CD4-positive, alpha-beta T cell (primary cell): ENCODE measurements around the gene SRPK2. TPM values are rescaled to one million over a fixed set of nuclear protein-coding genes. Genes with fewer than 3 reads are reported as not detected.

Experiments used
- ATAC-seq: fragments of 200-7000 bp; cut with Tn5 transposase; one replicate; pipeline ENCODE4 v1.10.0; 2022; ENCODE audit warnings: mild to moderate bottlenecking; ENCODE audit not compliant: poor library complexity
- CTCF ChIA-PET: fragments of 350-600 bp; sonication (Branson Sonifier 250); formaldehyde crosslinking; loops from one replicate; lab custom pipeline; 2021; ENCODE audit warnings: antibody characterized with exemption, inconsistent platforms; lab: Charles Lee
- POLR2A ChIA-PET: fragments of 350-600 bp; sonication (Branson Sonifier 250); formaldehyde crosslinking; loops from one replicate; lab custom pipeline; 2021; ENCODE audit warnings: antibody characterized with exemption, inconsistent platforms; lab: Charles Lee
- DNase-seq, 14 experiments: peaks; one replicate each; pipeline ENCODE4 v3.0.0-alpha.2; 2013 to 2020; ENCODE audit warnings: mixed read lengths in 2 of 14
- H3K27ac ChIP-seq, 2 donors: one replicate each; pipeline versions ENCODE4 v1.5.1 to v1.7.0; 2013; ENCODE audit warnings: low read length in 2 of 2, low read depth in 1 of 2, mild to moderate bottlenecking in 1 of 2
- H3K27me3 ChIP-seq, 2 experiments: 1 replicate in 1 of 2; 2 replicates in 1 of 2; pipeline versions ENCODE4 v1.6.1 to v1.7.0; 2013; ENCODE audit warnings: low read length in 2 of 2, control low read depth in 1 of 2, mild to moderate bottlenecking in 1 of 2, moderate library complexity in 1 of 2; ENCODE audit not compliant: insufficient read depth in 2 of 2, control insufficient read depth in 1 of 2
- H3K36me3 ChIP-seq: one replicate; pipeline ENCODE4 v1.6.1; 2013; ENCODE audit warnings: low read length, control low read depth; ENCODE audit not compliant: insufficient read depth
- H3K4me1 ChIP-seq: one replicate; pipeline ENCODE4 v1.6.1; 2013; ENCODE audit warnings: low read length, control low read depth; ENCODE audit not compliant: insufficient read depth
- H3K4me3 ChIP-seq: one replicate; pipeline ENCODE4 v1.5.1; 2013; ENCODE audit warnings: mild to moderate bottlenecking, low read length, moderate library complexity
- H3K9me3 ChIP-seq, 2 experiments: 1 replicate in 1 of 2; 2 replicates in 1 of 2; pipeline versions ENCODE4 v1.6.1 to v1.7.0; 2013; ENCODE audit warnings: low read length in 2 of 2, mild to moderate bottlenecking in 2 of 2, control low read depth in 1 of 2, moderate library complexity in 1 of 2; ENCODE audit not compliant: control insufficient read depth in 1 of 2, insufficient read depth in 1 of 2
- H3K27ac Mint-ChIP-seq: one replicate; pipeline ENCODE4 v1.8.0; 2020; ENCODE audit warnings: mixed read lengths
- H3K27me3 Mint-ChIP-seq: one replicate; pipeline ENCODE4 v1.8.0; 2021; ENCODE audit warnings: mixed read lengths
- H3K36me3 Mint-ChIP-seq: one replicate; pipeline ENCODE4 v1.8.0; 2021; ENCODE audit warnings: low read depth, mixed read lengths
- H3K4me1 Mint-ChIP-seq: one replicate; pipeline ENCODE4 v1.8.0; 2021; ENCODE audit warnings: low read depth, mixed read lengths
- H3K4me3 Mint-ChIP-seq: one replicate; pipeline ENCODE4 v1.8.0; 2020; ENCODE audit warnings: mild to moderate bottlenecking, mixed read lengths
- H3K9me3 Mint-ChIP-seq: one replicate; pipeline ENCODE4 v1.8.0; 2020; ENCODE audit warnings: mixed read lengths
- CTCF ChIP-seq: fragments of 200-600 bp; IDR thresholded peaks from one replicate; pipeline ENCODE4 v1.8.0; 2022; ENCODE audit warnings: antibody characterized with exemption, mild to moderate bottlenecking
- intact Hi-C, 2 experiments: fragments of 100-400 bp; cut with DNase I in 1 of 2; cut with micrococcal nuclease in 1 of 2; formaldehyde crosslinking; loops; one replicate each; pipeline versions ENCODE4 v1.15.1 to v1.9.0; 2023 to 2025; cut with DNase I, micrococcal nuclease
- total RNA-seq, 174 experiments: library from RNA in 2 of 174; stranded (reverse) in 2 of 174; gene quantifications; one replicate each; pipeline ENCODE4 v1.2.3 and lab custom pipeline; 2021 to 2026

The SRPK2 gene
- total RNA-seq, 2 experiments from 2014 or later, result 39.9 to 40.9 TPM

GRCh38 chr7:105323366-105323765 is 65.4 kb downstream of the SRPK2 start:
- Histone ChIP-seq H3K9me3 (peaks cover 0 to 4% of the 10 kb centered on the region in 2 experiments), H3K27me3 (no peaks in the 10 kb centered on the region), H3K4me1 (peaks cover 2% of the 10 kb centered on the region), H3K27ac (no peak overlapping the region), H3K4me3 (no peak overlapping the region), H3K36me3 (no peaks in the 10 kb centered on the region)
- H3K4me1 Mint-ChIP-seq, result peaks cover 80% of the 10 kb centered on the region
- H3K9me3 Mint-ChIP-seq, result no peaks in the 10 kb centered on the region
- no peak overlapping the region for H3K27ac Mint-ChIP-seq
- no peaks in the 10 kb centered on the region for H3K27me3 Mint-ChIP-seq
- H3K36me3 Mint-ChIP-seq, result peaks cover 18% of the 10 kb centered on the region
- POLR2A ChIA-PET, result no interaction called here
- DNase-seq, result no peak
- ATAC-seq, result no peak
- peak overlapping the region; percentile 6 for H3K4me3 Mint-ChIP-seq
- CTCF ChIA-PET, result no interaction called here
- no peak for TF ChIP-seq CTCF
- intact Hi-C loops, result no loop called here

- ChIA-PET CTCF (no interaction called here), POLR2A (interaction anchor here (0.6 kb wide), 1 partner anchor 246 kb away, joined by 5 read pairs; no protein-coding TSS in a partner anchor)
- H3K36me3 ChIP-seq, result no peaks in the 10 kb centered on the region
- no peak for DNase-seq
- Mint-ChIP-seq H3K4me3 (no peak overlapping the region), H3K27me3 (no peaks in the 10 kb centered on the region), H3K4me1 (peaks cover 80% of the 10 kb centered on the region), H3K27ac (no peak overlapping the region), H3K9me3 (no peaks in the 10 kb centered on the region), H3K36me3 (peaks cover 18% of the 10 kb centered on the region)
- H3K27me3 ChIP-seq, result no peaks in the 10 kb centered on the region
- H3K9me3 ChIP-seq, result peaks cover 0 to 4% of the 10 kb centered on the region in 2 experiments
- H3K4me3 ChIP-seq, result no peak overlapping the region
- TF ChIP-seq CTCF, result no peak
- no peak overlapping the region for H3K27ac ChIP-seq
- peaks cover 2% of the 10 kb centered on the region for H3K4me1 ChIP-seq
- no peak for ATAC-seq
- intact Hi-C loops, result no loop called here
Observed at GRCh38 chr7:105322655-105323277, 66.0 kb downstream of the SRPK2 start.

GRCh38 chr7:105321754-105322455 is 66.8 kb downstream of the SRPK2 start:
- Mint-ChIP-seq H3K9me3 (no peaks in the 10 kb centered on the region), H3K27ac (no peak overlapping the region), H3K27me3 (no peaks in the 10 kb centered on the region), H3K36me3 (peaks cover 18% of the 10 kb centered on the region), H3K4me3 (no peak overlapping the region), H3K4me1 (peaks cover 81% of the 10 kb centered on the region)
- H3K9me3 ChIP-seq, result peaks cover 0 to 4% of the 10 kb centered on the region in 2 experiments
- ChIA-PET CTCF (no interaction called here), POLR2A (no interaction called here)
- no peak overlapping the region for H3K4me3 ChIP-seq
- peaks cover 2% of the 10 kb centered on the region for H3K4me1 ChIP-seq
- intact Hi-C loops, result no loop called here
- no peaks in the 10 kb centered on the region for H3K27me3 ChIP-seq
- no peak for DNase-seq
- no peak for TF ChIP-seq CTCF
- no peaks in the 10 kb centered on the region for H3K36me3 ChIP-seq
- no peak for ATAC-seq
- no peak overlapping the region for H3K27ac ChIP-seq
